ENCODE results near the gene AFF1. TPM values are rescaled to one million over a fixed set of nuclear protein-coding genes. Genes with fewer than 3 reads are reported as not detected.

The AFF1 gene
- total RNA-seq, 4 donors from 2014 or later: 105 to 152 (median 111) TPM

DNA sequence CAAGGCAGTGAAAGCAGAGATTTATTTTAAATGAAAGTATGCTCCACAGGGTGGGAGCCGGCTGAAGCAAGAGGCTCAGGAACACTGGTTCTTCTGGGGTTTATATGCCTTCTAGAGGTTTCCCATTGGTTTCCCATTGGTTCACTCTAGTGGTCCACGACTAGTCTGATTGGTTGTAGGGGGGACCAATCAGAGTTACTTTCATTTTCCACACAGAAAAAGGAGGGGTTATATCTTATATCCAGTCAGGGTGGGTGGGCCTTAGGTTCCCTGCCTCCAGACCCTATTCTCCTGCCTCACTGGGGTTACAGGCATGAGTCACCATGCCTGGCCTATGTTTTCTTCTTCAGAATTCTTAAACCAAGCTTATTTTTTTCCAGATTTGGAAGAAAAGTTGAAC lies 184.0 kb downstream of the AFF1 start:
- 88 to 97% methylated on average over 2 of the region's 2 CpGs for WGBS, 2 donors
- Histone ChIP-seq H3K9me3 (no peaks in the 10 kb centered on the region), H3K4me3 (no peak overlapping the region), H3K36me3 (peaks cover 3 to 66% (median 19%) of the 10 kb centered on the region in 3 donors), H3K27ac (peak overlapping the region in 1 of 4 donors; percentile 56), H3K27me3 (no peaks in the 10 kb centered on the region), H3K4me1 (peaks cover 0 to 54% (median 17%) of the 10 kb centered on the region in 4 donors)
- no peak for TF ChIP-seq EP300 (IDR thresholded peaks at IDR 0.05)
- TF ChIP-seq, protein P1, sequence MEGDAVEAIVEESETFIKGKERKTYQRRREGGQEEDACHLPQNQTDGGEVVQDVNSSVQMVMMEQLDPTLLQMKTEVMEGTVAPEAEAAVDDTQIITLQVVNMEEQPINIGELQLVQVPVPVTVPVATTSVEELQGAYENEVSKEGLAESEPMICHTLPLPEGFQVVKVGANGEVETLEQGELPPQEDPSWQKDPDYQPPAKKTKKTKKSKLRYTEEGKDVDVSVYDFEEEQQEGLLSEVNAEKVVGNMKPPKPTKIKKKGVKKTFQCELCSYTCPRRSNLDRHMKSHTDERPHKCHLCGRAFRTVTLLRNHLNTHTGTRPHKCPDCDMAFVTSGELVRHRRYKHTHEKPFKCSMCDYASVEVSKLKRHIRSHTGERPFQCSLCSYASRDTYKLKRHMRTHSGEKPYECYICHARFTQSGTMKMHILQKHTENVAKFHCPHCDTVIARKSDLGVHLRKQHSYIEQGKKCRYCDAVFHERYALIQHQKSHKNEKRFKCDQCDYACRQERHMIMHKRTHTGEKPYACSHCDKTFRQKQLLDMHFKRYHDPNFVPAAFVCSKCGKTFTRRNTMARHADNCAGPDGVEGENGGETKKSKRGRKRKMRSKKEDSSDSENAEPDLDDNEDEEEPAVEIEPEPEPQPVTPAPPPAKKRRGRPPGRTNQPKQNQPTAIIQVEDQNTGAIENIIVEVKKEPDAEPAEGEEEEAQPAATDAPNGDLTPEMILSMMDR (IDR thresholded peaks at IDR 0.05): no peak
- no peak for TF ChIP-seq POLR2A (IDR thresholded peaks at IDR 0.05)
- no peak for DNase-seq (ENCODE audit: low spot score in 2 of 2)

DNA sequence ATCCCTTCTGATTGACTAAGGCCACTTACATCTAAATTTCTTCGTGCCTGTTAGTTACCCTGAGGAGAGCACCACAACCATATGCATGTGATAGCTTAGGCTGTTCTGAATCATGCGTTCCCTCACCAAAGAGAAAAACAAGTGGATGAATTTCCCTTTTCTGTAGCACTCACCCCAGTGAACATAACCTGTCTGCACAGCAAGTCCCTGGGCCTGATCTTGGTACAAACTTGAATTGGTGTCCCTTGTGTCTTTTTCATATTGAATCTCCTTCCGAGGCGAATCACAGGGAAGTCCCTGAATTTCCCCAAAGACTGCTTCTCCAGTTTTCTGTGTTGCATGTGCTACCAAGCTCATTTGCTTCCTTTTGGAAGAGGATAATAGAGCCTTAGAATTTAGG lies 185.2 kb downstream of the AFF1 start:
- no peaks in the 10 kb centered on the region for H3K9me3 ChIP-seq
- peaks cover 0 to 54% (median 17%) of the 10 kb centered on the region in 4 donors for H3K4me1 ChIP-seq
- no peak for DNase-seq (ENCODE audit: low spot score in 2 of 2)
- H3K36me3 ChIP-seq: peaks cover 3 to 62% (median 12%) of the 10 kb centered on the region in 3 donors
- H3K27ac ChIP-seq: peak overlapping the region in 2 of 4 donors; percentile 56 to 69
- 77 to 81% methylated on average over 4 of the region's 4 CpGs for WGBS, 2 donors
- no peak for TF ChIP-seq EP300 (IDR thresholded peaks at IDR 0.05)
- H3K4me3 ChIP-seq: no peak overlapping the region
- H3K27me3 ChIP-seq: no peaks in the 10 kb centered on the region

DNA sequence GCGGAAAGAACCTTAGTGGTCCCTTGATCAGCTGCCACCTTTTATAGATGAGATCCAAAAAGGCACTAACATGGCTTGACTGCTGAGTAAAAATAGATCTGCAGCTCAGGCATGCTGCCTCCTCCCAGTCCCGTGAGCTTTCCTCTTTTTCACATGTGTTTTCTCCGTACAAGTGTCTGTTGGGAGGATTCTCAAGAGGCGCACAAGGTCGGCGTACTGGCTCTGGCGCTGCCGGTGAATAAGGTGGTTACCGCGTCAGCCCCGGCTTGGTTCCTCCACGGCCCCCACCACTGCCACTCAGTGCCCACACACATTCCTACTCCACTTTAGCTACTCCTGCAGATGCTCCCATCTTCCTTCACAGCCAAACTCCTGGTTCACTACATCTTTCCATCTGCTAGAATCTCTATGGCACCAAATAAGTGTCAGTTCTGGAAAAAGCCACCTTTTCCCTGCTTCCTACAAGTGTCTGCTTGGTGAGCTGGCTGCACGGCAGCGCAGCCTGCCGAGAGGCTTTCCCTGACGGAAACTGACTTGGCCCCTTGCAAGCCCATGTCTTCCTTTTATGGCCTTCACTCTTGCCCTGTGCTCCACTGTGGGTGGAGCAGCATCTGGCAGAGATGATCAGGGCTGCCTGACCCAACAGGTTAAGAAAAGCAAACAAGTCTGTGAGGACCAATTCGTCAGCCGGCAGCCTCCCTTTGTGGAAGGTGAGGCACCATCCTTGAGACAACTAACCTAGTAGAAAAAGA lies 185.8 kb downstream of the AFF1 start:
- H3K9me3 ChIP-seq: no peaks in the 10 kb centered on the region
- peaks cover 0 to 62% (median 9%) of the 10 kb centered on the region in 3 donors for H3K36me3 ChIP-seq
- H3K4me1 ChIP-seq: peaks cover 0 to 54% (median 17%) of the 10 kb centered on the region in 4 donors
- no peaks in the 10 kb centered on the region for H3K27me3 ChIP-seq
- peak in 1 of 2 donors; percentile 61 for TF ChIP-seq EP300 (IDR thresholded peaks at IDR 0.05)
- no peak for TF ChIP-seq POLR2A (IDR thresholded peaks at IDR 0.05)
- WGBS, 2 donors: 55 to 62% methylated on average over 18 of the region's 18 CpGs
- peak overlapping the region in 2 of 4 donors; percentile 56 to 69 for H3K27ac ChIP-seq
- DNase-seq (ENCODE audit: low spot score in 2 of 2): peak; percentile 34 to 47
- no peak overlapping the region for H3K4me3 ChIP-seq

DNA sequence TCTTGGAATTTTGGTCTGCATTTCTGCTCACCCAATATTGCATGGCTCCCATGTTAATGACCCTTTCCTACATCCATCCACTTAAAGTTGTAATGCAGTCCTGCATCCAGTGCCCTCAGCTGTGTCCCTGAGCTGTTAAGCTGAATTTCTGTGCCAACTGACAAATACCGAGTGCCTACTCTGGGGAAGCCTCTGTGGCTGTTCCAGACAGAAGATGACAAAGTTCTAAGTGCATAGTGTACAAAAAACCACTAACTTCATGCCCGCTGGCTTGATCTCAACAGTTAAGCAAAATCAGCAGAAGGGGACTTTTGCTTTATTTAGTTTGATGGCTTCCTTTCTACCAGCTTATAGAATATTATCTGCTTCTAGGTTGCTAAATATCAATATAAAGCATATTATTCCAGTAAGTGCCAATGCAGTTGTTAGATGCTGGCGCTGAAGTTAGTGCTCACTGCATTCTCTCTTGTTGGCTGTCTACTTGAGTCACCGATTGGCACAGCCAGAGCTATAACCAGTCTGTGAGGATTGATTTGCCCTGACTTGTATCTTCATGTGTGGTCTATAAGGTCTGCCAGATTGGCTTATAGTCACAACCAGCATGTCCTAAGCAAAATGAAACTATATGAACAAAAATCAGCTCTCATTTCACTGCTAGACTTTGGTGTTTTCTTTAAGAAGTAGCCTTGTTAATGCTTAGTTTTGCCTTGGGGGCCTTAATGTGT lies 186.7 kb downstream of the AFF1 start:
- WGBS, 2 donors: 70 to 80% methylated on average over 4 of the region's 4 CpGs
- Histone ChIP-seq H3K27ac (peak overlapping the region in 2 of 4 donors; percentile 56 to 69), H3K4me3 (no peak overlapping the region), H3K9me3 (no peaks in the 10 kb centered on the region), H3K36me3 (peaks cover 0 to 62% (median 10%) of the 10 kb centered on the region in 3 donors), H3K27me3 (no peaks in the 10 kb centered on the region), H3K4me1 (peaks cover 0 to 54% (median 14%) of the 10 kb centered on the region in 4 donors)
- no peak for TF ChIP-seq POLR2A (IDR thresholded peaks at IDR 0.05)
- no peak for TF ChIP-seq EP300 (IDR thresholded peaks at IDR 0.05)
- TF ChIP-seq, protein P1 (IDR thresholded peaks at IDR 0.05): no peak
- no peak for DNase-seq (ENCODE audit: low spot score in 2 of 2)

DNA sequence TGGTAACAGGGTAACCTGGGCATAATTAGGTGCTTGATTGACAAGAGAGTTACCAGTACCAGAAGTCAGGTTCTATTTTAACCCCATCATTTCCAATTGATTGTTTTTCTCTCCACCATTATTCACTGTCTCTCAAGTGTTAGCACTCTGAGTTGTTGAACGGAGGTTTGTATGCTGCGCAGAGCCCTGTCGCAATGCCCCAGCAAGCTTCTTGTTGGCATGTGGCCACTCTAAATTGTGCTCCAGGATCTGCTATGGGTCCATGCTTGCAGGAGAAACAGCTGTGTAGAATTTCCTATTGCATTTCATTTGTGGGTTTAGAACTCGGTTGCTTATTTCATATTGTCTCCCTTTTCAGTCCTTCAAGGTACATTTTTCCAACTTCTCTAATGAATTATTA lies 187.4 kb downstream of the AFF1 start:
- Histone ChIP-seq H3K4me3 (no peak overlapping the region), H3K4me1 (peaks cover 0 to 53% (median 14%) of the 10 kb centered on the region in 4 donors), H3K27me3 (no peaks in the 10 kb centered on the region), H3K9me3 (no peaks in the 10 kb centered on the region), H3K27ac (peak overlapping the region in 1 of 4 donors; percentile 69), H3K36me3 (peaks cover 0 to 62% (median 10%) of the 10 kb centered on the region in 3 donors)
- no peak for DNase-seq (ENCODE audit: low spot score in 2 of 2)
- WGBS, 2 donors: 89 to 94% methylated on average over 4 of the region's 4 CpGs
- TF ChIP-seq POLR2A (IDR thresholded peaks at IDR 0.05) (no peak), EP300 (IDR thresholded peaks at IDR 0.05) (no peak)
- TF ChIP-seq, protein P1 (IDR thresholded peaks at IDR 0.05): no peak

DNA sequence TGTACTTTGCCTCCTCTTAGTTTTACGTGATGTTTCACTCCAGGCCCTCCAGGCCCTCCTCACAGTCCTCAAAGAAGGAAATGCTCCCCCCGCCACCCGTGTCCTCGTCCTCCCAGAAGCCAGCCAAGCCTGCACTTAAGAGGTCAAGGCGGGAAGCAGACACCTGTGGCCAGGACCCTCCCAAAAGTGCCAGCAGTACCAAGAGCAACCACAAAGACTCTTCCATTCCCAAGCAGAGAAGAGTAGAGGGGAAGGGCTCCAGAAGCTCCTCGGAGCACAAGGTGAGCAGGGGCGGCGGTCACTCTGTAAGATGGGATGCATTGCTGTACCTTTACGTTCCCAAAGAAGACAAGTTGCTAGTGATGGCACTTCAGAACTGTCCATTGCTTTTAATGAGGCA lies 191.2 kb downstream of the AFF1 start:
- 95 to 99% methylated on average over 9 of the region's 9 CpGs for WGBS, 2 donors
- no peaks in the 10 kb centered on the region for H3K27me3 ChIP-seq
- TF ChIP-seq POLR2A (IDR thresholded peaks at IDR 0.05) (no peak), EP300 (IDR thresholded peaks at IDR 0.05) (no peak)
- TF ChIP-seq, protein P1 (IDR thresholded peaks at IDR 0.05): no peak
- no peak overlapping the region for H3K27ac ChIP-seq
- peaks cover 0 to 22% (median 3%) of the 10 kb centered on the region in 4 donors for H3K4me1 ChIP-seq
- no peaks in the 10 kb centered on the region for H3K9me3 ChIP-seq
- H3K4me3 ChIP-seq: no peak overlapping the region
- peaks cover 0 to 73% (median 21%) of the 10 kb centered on the region in 3 donors for H3K36me3 ChIP-seq
- DNase-seq (ENCODE audit: low spot score in 2 of 2): no peak
